ENCODE measurements around the gene CDH23. TPM values are rescaled to one million over a fixed set of nuclear protein-coding genes. Genes with fewer than 3 reads are reported as not detected.

The CDH23 gene
- total and polyA plus RNA-seq, 2 of the 8 experiments (the other 6 are each of a cell fraction or from before 2014, with no cell fraction given) = 1.9 to 4.9 TPM

- TF ChIP-seq KDM4A (IDR thresholded peaks at IDR 0.05; ENCODE audit: low read depth, low read length, severe bottlenecking) = no peak
- TF ChIP-seq RBBP5 (IDR thresholded peaks at IDR 0.05; ENCODE audit: borderline replicate concordance, low read depth, low read length) = no peak
- no peak for TF ChIP-seq TAF7 (optimal IDR thresholded peaks at IDR 0.05; ENCODE audit: borderline replicate concordance, low read depth, low read length)
- no peak for TF ChIP-seq POU5F1 (IDR thresholded peaks at IDR 0.05; ENCODE audit: low read depth, low read length)
- no peak for TF ChIP-seq NANOG (IDR thresholded peaks at IDR 0.05; ENCODE audit: insufficient read depth, low read depth, low read length, poor library complexity, severe bottlenecking)
- TF ChIP-seq TEAD4 (IDR thresholded peaks at IDR 0.05; ENCODE audit: low read depth, low read length) = no peak
- TF ChIP-seq CHD1 (IDR thresholded peaks at IDR 0.05; ENCODE audit: low read depth, low read length) = no peak
- TF ChIP-seq TCF12 (IDR thresholded peaks at IDR 0.05; ENCODE audit: low read depth, low read length) = no peak
These were observed 97.0 kb downstream of the CDH23 start (continued) for GRCh38 chr10:71493741-71494140.
